A549 treated with GW870086 at 1 μM for 4 hours (cell line): ENCODE measurements around the gene SETD1A. TPM values are rescaled to one million over a fixed set of nuclear protein-coding genes. Genes with fewer than 3 reads are reported as not detected.

Experiments
- total RNA-seq: library from RNA; stranded (reverse); fragments of 200-300 nt; extraction: Qiagen RNA extraction; gene quantifications from 5 replicates; pipeline ENCODE4 v1.2.3, GENCODE V29; 2022; ENCODE audit warnings: low read depth

Gene SETD1A
- total RNA-seq: 13.9 to 22.3 TPM (median 19.3 TPM) in 5 replicates

GRCh38 chr16:30957456-30958174 is at the start of gene SETD1A:
Gene SETD1A (plus strand): TSS chr16:30957754. CDS start chr16:30958732, 978 bp downstream.

GRCh38 chr16:30923554-30924075 is 33.9 kb upstream of the SETD1A start, which contains the start of gene FBXL19:
Gene FBXL19 (plus strand): TSS chr16:30923572. CDS start chr16:30925755, 2,183 bp downstream.

GRCh38 chr16:30948667-30949649 is 8.6 kb upstream of the SETD1A start, which contains the start of gene ORAI3:
Gene ORAI3 (plus strand): TSS chr16:30949068. CDS start chr16:30949290, 222 bp downstream.

GRCh38 chr16:30984669-30985400 is 27.3 kb downstream of the SETD1A start, which contains the start of gene HSD3B7:
Gene HSD3B7 (plus strand): TSS chr16:30985207. CDS start chr16:30985659, 452 bp downstream.

GRCh38 chr16:31010585-31011325 is 53.2 kb downstream of the SETD1A start, which contains the start of gene STX1B:
Gene STX1B (minus strand): TSS chr16:31010638. CDS start chr16:31010396, 242 bp downstream.

GRCh38 chr16:31032736-31033708 is 75.5 kb downstream of the SETD1A start, which contains the start of gene STX4:
Gene STX4 (plus strand): TSS chr16:31033558. CDS start chr16:31033806, 248 bp downstream.

Other genes with a start within 250 kb of the SETD1A start
- gene PHKG2, start 209.3 kb upstream of the SETD1A start, total RNA-seq: 23.5 to 29.4 TPM (median 28.8 TPM) in 5 replicates
- 5.6 to 9.2 TPM (median 7.7 TPM) in 5 replicates for gene CFAP119, start 195.7 kb upstream of the SETD1A start, total RNA-seq
- 71.8 to 88.1 TPM (median 83.4 TPM) in 5 replicates for gene RNF40, start 195.4 kb upstream of the SETD1A start, total RNA-seq
- gene ZNF629, start 170.5 kb upstream of the SETD1A start, total RNA-seq: 15.4 to 18.3 TPM (median 18.0 TPM) in 5 replicates
- gene BCL7C, start 63.7 kb upstream of the SETD1A start, total RNA-seq: 26.1 to 42.8 TPM (median 37.7 TPM) in 5 replicates
- gene CTF1, start 61.1 kb upstream of the SETD1A start, total RNA-seq: 0.13 to 0.39 TPM (median 0.23 TPM) in 4 of 5 replicates, not detected in the other
- 12.9 to 20.9 TPM (median 19.0 TPM) in 5 replicates for gene FBXL19, start 34.2 kb upstream of the SETD1A start, total RNA-seq
- gene ORAI3, start 8.7 kb upstream of the SETD1A start, total RNA-seq: 10.0 to 14.0 TPM (median 12.7 TPM) in 5 replicates
- 14.0 to 17.1 TPM (median 14.3 TPM) in 5 replicates for gene HSD3B7, start 27.5 kb downstream of the SETD1A start, total RNA-seq
- gene STX1B, start 52.9 kb downstream of the SETD1A start, total RNA-seq: 1.5 to 2.2 TPM (median 2.0 TPM) in 5 replicates
- gene STX4, start 75.8 kb downstream of the SETD1A start, total RNA-seq: 57.2 to 70.6 TPM (median 65.1 TPM) in 5 replicates
- 12.1 to 21.1 TPM (median 15.1 TPM) in 5 replicates for gene ZNF668, start 116.5 kb downstream of the SETD1A start, total RNA-seq
- 8.4 to 10.9 TPM (median 10.0 TPM) in 5 replicates for gene ZNF646, start 116.7 kb downstream of the SETD1A start, total RNA-seq
- 1.00 to 2.0 TPM (median 1.1 TPM) in 5 replicates for gene PRSS53, start 131.2 kb downstream of the SETD1A start, total RNA-seq
- gene VKORC1, start 137.0 kb downstream of the SETD1A start, total RNA-seq: 105 to 143 TPM (median 141 TPM) in 5 replicates
- 39.1 to 56.9 TPM (median 51.7 TPM) in 5 replicates for gene BCKDK, start 150.6 kb downstream of the SETD1A start, total RNA-seq
- 41.4 to 47.3 TPM (median 43.6 TPM) in 5 replicates for gene KAT8, start 159.9 kb downstream of the SETD1A start, total RNA-seq
- 0.72 to 1.1 TPM (median 0.85 TPM) in 5 replicates for gene PRSS8, start 178.0 kb downstream of the SETD1A start, total RNA-seq
- gene PRSS36, start 192.3 kb downstream of the SETD1A start, total RNA-seq: 0.59 to 1.5 TPM (median 1.1 TPM) in 5 replicates
- gene FUS, start 222.4 kb downstream of the SETD1A start, total RNA-seq: 517 to 557 TPM (median 522 TPM) in 5 replicates
- gene PYCARD, start 245.0 kb downstream of the SETD1A start, total RNA-seq: 31.2 to 47.1 TPM (median 36.9 TPM) in 5 replicates